Body of pancreas (tissue), 4 donors: ENCODE data around the gene TMEM225.

Experiments used
- CTCF ChIP-seq, 7 experiments: fragments of 450-650 bp in 4 of 7; fragments of 200-600 bp in 3 of 7; sonication (generic) in 3 of 7; IDR thresholded peaks; one replicate each; pipeline ENCODE4 v1.5.1; 2016 to 2019; ENCODE audit warnings: antibody characterized with exemption in 7 of 7
- POLR2A ChIP-seq, 3 donors: fragments of 450-650 bp; IDR thresholded peaks; one replicate each; pipeline ENCODE4 v1.6.1; 2016; ENCODE audit warnings: antibody characterized with exemption in 3 of 3, mild to moderate bottlenecking in 2 of 3

- TF ChIP-seq CTCF (IDR thresholded peaks at IDR 0.05) (no peak), POLR2A (IDR thresholded peaks at IDR 0.05) (no peak)
Measured at GRCh38 chr11:123839131-123839530, 46.3 kb downstream of the TMEM225 start.
